Measurements from ENCODE around the gene NAMPT. TPM values are rescaled to one million over a fixed set of nuclear protein-coding genes. Genes with fewer than 3 reads are reported as not detected.

Gene NAMPT
- total and polyA plus RNA-seq, 7 donors = 51.1 to 717 (median 83.9) TPM

DNA sequence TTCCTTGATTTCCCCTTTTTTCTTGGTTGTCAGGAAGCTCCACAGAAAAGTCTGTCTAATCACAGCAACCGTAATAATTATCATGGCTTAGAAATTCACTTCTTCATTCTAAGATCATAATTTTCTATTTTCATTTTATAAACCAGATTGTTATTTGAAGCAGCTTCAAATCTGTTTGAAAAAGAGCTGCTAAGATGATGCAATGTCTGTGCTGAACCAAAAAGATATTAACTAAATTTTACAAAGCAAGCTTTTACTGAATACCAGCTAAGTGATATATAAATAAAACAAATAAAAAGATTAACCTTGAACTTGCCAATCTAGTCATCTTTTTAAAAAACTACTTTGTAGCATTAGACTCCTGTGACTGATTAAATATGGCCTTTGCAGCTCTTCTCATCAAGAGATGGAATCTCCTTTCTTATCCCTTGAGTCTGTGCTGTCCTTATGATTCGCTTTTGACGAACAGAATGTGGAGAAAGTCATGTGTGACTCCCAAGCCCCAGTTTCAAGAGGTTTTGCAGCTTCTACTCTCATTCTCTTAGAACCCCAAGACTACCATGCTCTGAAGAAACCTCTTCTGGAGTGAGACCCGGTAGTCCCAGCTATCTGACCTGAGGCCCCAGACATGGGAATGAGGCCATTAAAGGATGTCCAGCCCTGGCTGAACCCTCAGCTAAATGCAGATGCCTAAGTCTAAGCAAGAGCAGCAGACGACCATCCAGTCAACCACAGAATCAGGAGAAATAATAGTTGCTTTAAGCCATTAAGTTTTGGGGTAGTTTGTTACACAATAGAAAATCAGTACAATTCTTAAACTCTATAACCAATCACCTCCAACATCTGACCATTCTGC is 14.4 kb downstream of the NAMPT start:
- H3K27ac ChIP-seq = no peak overlapping the region
- DNase-seq = no peak
- no peaks in the 10 kb centered on the region for H3K27me3 ChIP-seq
- no peak overlapping the region for H3K4me3 ChIP-seq
- H3K36me3 ChIP-seq = peaks cover 3 to 98% (median 13%) of the 10 kb centered on the region in 4 donors
- intact Hi-C loops (cut with DNase I) = no loop called here
- H3K9me3 ChIP-seq = no peaks in the 10 kb centered on the region
- 94 to 96% methylated on average over 5 of the region's 5 CpGs for WGBS, 2 donors
- TF ChIP-seq EP300 (IDR thresholded peaks at IDR 0.05) (no peak), POLR2AphosphoS5 (IDR thresholded peaks at IDR 0.05) (peak in 1 of 4 donors; percentile 2), POLR2A (IDR thresholded peaks at IDR 0.05) (no peak)
- H3K4me1 ChIP-seq = no peaks in the 10 kb centered on the region

DNA sequence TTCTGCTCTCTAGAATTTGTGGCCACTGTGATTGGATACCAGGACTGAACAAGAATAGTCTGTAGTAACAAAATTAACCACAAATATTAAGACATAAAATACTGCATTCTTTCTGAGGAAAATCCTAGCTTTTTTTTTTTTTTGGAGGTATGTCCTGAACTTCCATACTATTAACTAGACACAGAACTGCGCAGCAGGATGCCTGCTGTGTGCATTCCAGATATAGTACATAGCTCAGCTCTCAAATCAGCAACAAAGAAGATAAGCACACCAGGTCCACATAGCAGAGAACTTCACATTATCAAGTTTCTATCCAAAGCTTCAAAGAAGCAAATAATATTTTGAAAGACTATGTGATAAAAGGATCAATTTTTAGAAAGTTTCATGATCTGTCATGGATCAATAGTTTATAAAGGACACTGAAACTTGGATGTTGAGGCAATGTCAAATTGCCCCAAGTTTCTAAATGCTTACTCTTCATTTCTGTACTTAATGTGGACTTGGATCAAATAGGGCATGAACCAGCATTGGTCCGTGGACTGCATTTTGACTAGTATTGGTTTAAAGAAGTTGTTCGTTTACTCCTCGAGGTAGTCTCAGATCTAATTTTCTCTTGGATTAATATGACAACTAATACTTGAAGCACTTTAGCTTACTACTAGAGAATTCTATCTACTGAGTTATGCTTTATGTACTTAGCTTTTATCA is 15.4 kb downstream of the NAMPT start:
- TF ChIP-seq POLR2A (IDR thresholded peaks at IDR 0.05) (no peak), EP300 (IDR thresholded peaks at IDR 0.05) (no peak), POLR2AphosphoS5 (IDR thresholded peaks at IDR 0.05) (no peak)
- TF ChIP-seq, protein P1, sequence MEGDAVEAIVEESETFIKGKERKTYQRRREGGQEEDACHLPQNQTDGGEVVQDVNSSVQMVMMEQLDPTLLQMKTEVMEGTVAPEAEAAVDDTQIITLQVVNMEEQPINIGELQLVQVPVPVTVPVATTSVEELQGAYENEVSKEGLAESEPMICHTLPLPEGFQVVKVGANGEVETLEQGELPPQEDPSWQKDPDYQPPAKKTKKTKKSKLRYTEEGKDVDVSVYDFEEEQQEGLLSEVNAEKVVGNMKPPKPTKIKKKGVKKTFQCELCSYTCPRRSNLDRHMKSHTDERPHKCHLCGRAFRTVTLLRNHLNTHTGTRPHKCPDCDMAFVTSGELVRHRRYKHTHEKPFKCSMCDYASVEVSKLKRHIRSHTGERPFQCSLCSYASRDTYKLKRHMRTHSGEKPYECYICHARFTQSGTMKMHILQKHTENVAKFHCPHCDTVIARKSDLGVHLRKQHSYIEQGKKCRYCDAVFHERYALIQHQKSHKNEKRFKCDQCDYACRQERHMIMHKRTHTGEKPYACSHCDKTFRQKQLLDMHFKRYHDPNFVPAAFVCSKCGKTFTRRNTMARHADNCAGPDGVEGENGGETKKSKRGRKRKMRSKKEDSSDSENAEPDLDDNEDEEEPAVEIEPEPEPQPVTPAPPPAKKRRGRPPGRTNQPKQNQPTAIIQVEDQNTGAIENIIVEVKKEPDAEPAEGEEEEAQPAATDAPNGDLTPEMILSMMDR (IDR thresholded peaks at IDR 0.05) = no peak
- Histone ChIP-seq H3K9me3 (no peaks in the 10 kb centered on the region), H3K4me1 (no peaks in the 10 kb centered on the region), H3K36me3 (peaks cover 1 to 98% (median 10%) of the 10 kb centered on the region in 4 donors), H3K27me3 (no peaks in the 10 kb centered on the region), H3K27ac (no peak overlapping the region), H3K4me3 (no peak overlapping the region)
- no peak for DNase-seq
- intact Hi-C loops (cut with DNase I) = no loop called here
- WGBS, 2 donors = 86 to 96% methylated on average over 4 of the region's 4 CpGs

DNA sequence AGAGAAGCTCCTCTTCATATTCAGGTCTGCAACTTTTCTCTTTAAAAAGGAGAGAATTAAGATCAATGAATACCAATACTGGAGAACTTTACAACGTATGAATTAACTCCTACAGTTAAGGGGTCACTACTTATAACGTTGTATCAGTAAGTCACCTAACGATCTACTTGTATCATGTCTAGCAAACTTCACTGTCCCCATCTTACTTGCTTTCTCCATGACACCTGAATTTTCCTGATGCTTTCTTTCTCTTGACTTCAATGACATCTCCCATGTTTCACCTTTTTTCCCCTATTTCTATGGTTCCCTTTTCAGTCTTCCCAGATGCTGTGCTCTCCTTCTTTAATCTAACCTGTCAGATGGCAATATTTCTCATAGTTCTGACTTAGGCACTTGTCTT is 19.6 kb downstream of the NAMPT start:
- Histone ChIP-seq H3K9me3 (no peaks in the 10 kb centered on the region), H3K27ac (no peak overlapping the region), H3K36me3 (peaks cover 0 to 97% (median 15%) of the 10 kb centered on the region in 4 donors), H3K4me1 (no peaks in the 10 kb centered on the region), H3K4me3 (no peak overlapping the region), H3K27me3 (no peaks in the 10 kb centered on the region)
- DNase-seq = no peak
- 93 to 95% methylated on average over 3 of the region's 3 CpGs for WGBS, 2 donors
- TF ChIP-seq, protein P1 (IDR thresholded peaks at IDR 0.05) = no peak
- TF ChIP-seq EP300 (IDR thresholded peaks at IDR 0.05) = no peak
- no peak for TF ChIP-seq POLR2AphosphoS5 (IDR thresholded peaks at IDR 0.05)
- TF ChIP-seq POLR2A (IDR thresholded peaks at IDR 0.05) = no peak
- intact Hi-C loops (cut with DNase I) = no loop called here

DNA sequence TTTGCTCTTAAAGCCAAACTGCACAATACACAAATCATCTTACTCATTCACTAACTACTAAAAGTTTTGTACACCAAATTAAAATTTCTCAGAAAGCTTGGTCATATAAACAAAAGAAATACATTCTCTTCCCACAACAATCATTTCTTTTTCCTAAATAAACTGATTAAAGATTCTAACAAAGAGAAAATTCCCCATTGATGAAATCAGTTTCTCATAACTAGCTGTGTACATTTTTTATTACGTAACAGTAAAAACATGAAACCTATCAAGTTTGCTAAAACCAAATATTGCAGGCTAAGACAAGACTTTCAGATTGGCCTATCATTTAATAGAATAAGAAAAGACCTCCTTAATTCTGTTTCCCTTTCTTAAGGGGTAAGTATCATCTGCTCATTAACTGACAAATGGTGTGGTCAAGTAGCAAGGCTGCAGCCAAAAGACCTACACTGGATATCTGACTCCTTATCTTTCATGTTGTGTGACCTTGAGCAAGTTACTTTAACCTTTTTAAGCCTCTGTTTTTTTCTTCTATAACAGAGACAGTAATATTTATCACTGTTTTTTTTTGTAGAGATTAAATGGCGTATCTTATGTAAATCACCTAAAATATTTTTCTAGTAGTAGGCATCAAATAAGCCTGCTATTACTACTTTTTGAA is 22.4 kb downstream of the NAMPT start:
- 89 to 90% methylated on average over 2 of the region's 2 CpGs for WGBS, 2 donors
- no peak for DNase-seq
- Histone ChIP-seq H3K27me3 (no peaks in the 10 kb centered on the region), H3K4me1 (no peaks in the 10 kb centered on the region), H3K27ac (no peak overlapping the region), H3K4me3 (no peak overlapping the region), H3K36me3 (peaks cover 0 to 99% (median 14%) of the 10 kb centered on the region in 4 donors), H3K9me3 (no peaks in the 10 kb centered on the region)
- TF ChIP-seq POLR2AphosphoS5 (IDR thresholded peaks at IDR 0.05) = no peak
- TF ChIP-seq POLR2A (IDR thresholded peaks at IDR 0.05) = no peak
- no peak for TF ChIP-seq EP300 (IDR thresholded peaks at IDR 0.05)
- TF ChIP-seq, protein P1 (IDR thresholded peaks at IDR 0.05) = no peak
- intact Hi-C loops (cut with DNase I) = no loop called here

DNA sequence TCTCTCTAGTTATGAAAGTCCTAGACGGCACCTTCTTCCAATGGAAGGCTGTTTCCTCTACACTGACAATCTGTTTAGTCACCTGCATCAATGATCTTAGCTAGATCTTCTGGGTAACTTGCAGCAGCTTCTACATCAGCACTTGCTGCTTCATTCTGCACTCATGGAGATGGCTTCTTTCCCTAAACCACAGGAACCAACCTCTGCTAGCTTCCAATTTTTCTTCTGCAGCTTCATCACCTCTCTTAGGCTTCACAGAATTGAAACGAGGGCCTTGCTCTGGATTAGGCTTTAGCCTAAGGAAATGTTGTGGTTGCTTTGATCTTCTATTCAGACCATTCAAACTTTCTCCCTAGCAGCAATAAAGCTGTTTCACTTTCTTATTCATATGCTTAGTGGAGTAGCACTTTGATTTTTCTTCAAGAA is 24.6 kb downstream of the NAMPT start:
- no peak for DNase-seq
- intact Hi-C loops (cut with DNase I) = no loop called here

More for the DNA sequence above, 24.6 kb downstream of the NAMPT start:
- Histone ChIP-seq H3K27me3 (no peaks in the 10 kb centered on the region), H3K27ac (no peak overlapping the region), H3K36me3 (peaks cover 0 to 98% (median 14%) of the 10 kb centered on the region in 4 donors), H3K4me3 (no peak overlapping the region), H3K4me1 (no peaks in the 10 kb centered on the region), H3K9me3 (no peaks in the 10 kb centered on the region)
- TF ChIP-seq POLR2A (IDR thresholded peaks at IDR 0.05) (no peak), EP300 (IDR thresholded peaks at IDR 0.05) (no peak), POLR2AphosphoS5 (IDR thresholded peaks at IDR 0.05) (peak in 1 of 4 donors; percentile 44)
- TF ChIP-seq, protein P1 (IDR thresholded peaks at IDR 0.05) = no peak
- WGBS, 2 donors = 53 to 82% methylated on average over 2 of the region's 2 CpGs

Data from sigmoid colon (tissue), 7 donors.